ENCODE measurements around the gene TELO2.

GRCh38 chr16:1452530-1452929 lies 40.6 kb upstream of the TELO2 start:
- TF ChIP-seq CTCF (IDR thresholded peaks at IDR 0.05; ENCODE audit: low read length) (no peak), EZH2 (IDR thresholded peaks at IDR 0.05; ENCODE audit: borderline replicate concordance, low read length) (no peak)
